HepG2 (cell line): Measurements from ENCODE around the gene RINL. TPM values are rescaled to one million over a fixed set of nuclear protein-coding genes. Genes with fewer than 3 reads are reported as not detected.

Source experiments
- HNF4G ChIP-seq, 2 experiments: sonication (generic) in 1 of 2; formaldehyde crosslinking in 1 of 2; IDR thresholded peaks; 2 replicates each; pipeline versions ENCODE4 v1.4.0 to v1.6.1; 2011 to 2020; ENCODE audit warnings: borderline replicate concordance in 2 of 2, low read depth in 2 of 2, mild to moderate bottlenecking in 2 of 2, low read length in 1 of 2, missing genetic modification reagents in 1 of 2, moderate library complexity in 1 of 2
- KLF12 ChIP-seq: sonication (generic); formaldehyde crosslinking; IDR thresholded peaks from 2 replicates; pipeline ENCODE4 v1.4.0; 2020; ENCODE audit warnings: missing genetic modification reagents, borderline replicate concordance
- MIXL1 ChIP-seq: IDR thresholded peaks from 2 replicates; pipeline ENCODE4 v1.6.1; 2016
- PHF20 ChIP-seq: sonication (generic); formaldehyde crosslinking; IDR thresholded peaks from 2 replicates; pipeline ENCODE4 v1.5.0; 2020; ENCODE audit warnings: mild to moderate bottlenecking, missing genetic modification reagents
- PHF21A ChIP-seq: sonication (generic); formaldehyde crosslinking; IDR thresholded peaks from 2 replicates; pipeline ENCODE4 v1.5.0; 2020; ENCODE audit warnings: mild to moderate bottlenecking, missing genetic modification reagents
- RELA ChIP-seq: sonication (generic); formaldehyde crosslinking; IDR thresholded peaks from 2 replicates; pipeline ENCODE4 v1.4.0; 2020; ENCODE audit warnings: missing genetic modification reagents
- SAFB2 ChIP-seq: sonication (generic); formaldehyde crosslinking; IDR thresholded peaks from 2 replicates; pipeline ENCODE4 v1.5.1; 2020; ENCODE audit warnings: missing genetic modification reagents, low read depth, mild to moderate bottlenecking, borderline replicate concordance
- TBX2 ChIP-seq: sonication (generic); formaldehyde crosslinking; IDR thresholded peaks from 2 replicates; pipeline ENCODE4 v1.5.0; 2020; ENCODE audit warnings: missing genetic modification reagents, mild to moderate bottlenecking, borderline replicate concordance
- ZC3H4 ChIP-seq: sonication (generic); formaldehyde crosslinking; IDR thresholded peaks from 2 replicates; pipeline ENCODE4 v1.4.0; 2020; ENCODE audit warnings: missing genetic modification reagents, borderline replicate concordance
- ZNF205 ChIP-seq: IDR thresholded peaks from 2 replicates; pipeline ENCODE4 v1.6.1; 2018; ENCODE audit warnings: missing biosample characterization, missing genetic modification reagents
- ZNF33A ChIP-seq: sonication (generic); formaldehyde crosslinking; IDR thresholded peaks from 2 replicates; pipeline ENCODE4 v1.5.1; 2020; ENCODE audit warnings: missing genetic modification reagents, mild to moderate bottlenecking, moderate library complexity, borderline replicate concordance
- ZSCAN29 ChIP-seq: sonication (generic); formaldehyde crosslinking; conservative IDR thresholded peaks from 2 replicates; pipeline ENCODE4 v1.4.0; 2020; ENCODE audit warnings: mild to moderate bottlenecking, missing genetic modification reagents
- polyA plus RNA-seq, 8 experiments: library from polyadenylated mRNA; depleted of rRNA in 3 of 8; stranded (reverse) in 7 of 8; unstranded in 1 of 8; fragments of >200 nt; fragmentation: Illumina TruSeq in 4 of 8; extraction: Trizol in 4 of 8; gene quantifications; 2 replicates each; pipeline versions ENCODE4 v1.2.1 to v1.2.3, GENCODE V29; 2011 to 2016; ENCODE audit warnings: low read depth in 4 of 8, missing spikeins in 1 of 8, mixed read lengths in 1 of 8; ENCODE audit not compliant: insufficient read depth in 1 of 8
- total RNA-seq, 5 experiments: library from RNA; depleted of rRNA; stranded (reverse); fragments of >200 nt; fragmentation: Illumina TruSeq; extraction: Trizol; gene quantifications; 2 replicates each; pipeline ENCODE4 v1.2.3, GENCODE V29; 2016; ENCODE audit warnings: low read depth in 1 of 5
- TF ChIP-seq, protein P1 (sequence below): IDR thresholded peaks from 2 replicates; pipeline ENCODE4 v1.6.1; 2016; ENCODE audit warnings: mild to moderate bottlenecking
- TF ChIP-seq, protein P2 (sequence below): sonication (generic); formaldehyde crosslinking; IDR thresholded peaks from 2 replicates; pipeline ENCODE4 v1.4.0; 2020; ENCODE audit warnings: missing genetic modification reagents
- TF ChIP-seq, protein P3 (sequence below): sonication (generic); formaldehyde crosslinking; IDR thresholded peaks from 2 replicates; pipeline ENCODE4 v1.5.0; 2020; ENCODE audit warnings: mild to moderate bottlenecking, missing genetic modification reagents
- TF ChIP-seq, protein P4 (sequence below): sonication (generic); formaldehyde crosslinking; IDR thresholded peaks from 2 replicates; pipeline ENCODE4 v1.5.0; 2020; ENCODE audit warnings: missing genetic modification reagents
- TF ChIP-seq, protein P5 (sequence below): sonication (generic); formaldehyde crosslinking; IDR thresholded peaks from 2 replicates; pipeline ENCODE4 v1.5.1; 2020; ENCODE audit warnings: missing genetic modification reagents, mild to moderate bottlenecking, borderline replicate concordance

Gene RINL
- total and polyA plus RNA-seq, 2 of the 13 experiments (the other 11 are each of a cell fraction or from before 2014, with no cell fraction given): 11.4 to 18.0 TPM

DNA sequence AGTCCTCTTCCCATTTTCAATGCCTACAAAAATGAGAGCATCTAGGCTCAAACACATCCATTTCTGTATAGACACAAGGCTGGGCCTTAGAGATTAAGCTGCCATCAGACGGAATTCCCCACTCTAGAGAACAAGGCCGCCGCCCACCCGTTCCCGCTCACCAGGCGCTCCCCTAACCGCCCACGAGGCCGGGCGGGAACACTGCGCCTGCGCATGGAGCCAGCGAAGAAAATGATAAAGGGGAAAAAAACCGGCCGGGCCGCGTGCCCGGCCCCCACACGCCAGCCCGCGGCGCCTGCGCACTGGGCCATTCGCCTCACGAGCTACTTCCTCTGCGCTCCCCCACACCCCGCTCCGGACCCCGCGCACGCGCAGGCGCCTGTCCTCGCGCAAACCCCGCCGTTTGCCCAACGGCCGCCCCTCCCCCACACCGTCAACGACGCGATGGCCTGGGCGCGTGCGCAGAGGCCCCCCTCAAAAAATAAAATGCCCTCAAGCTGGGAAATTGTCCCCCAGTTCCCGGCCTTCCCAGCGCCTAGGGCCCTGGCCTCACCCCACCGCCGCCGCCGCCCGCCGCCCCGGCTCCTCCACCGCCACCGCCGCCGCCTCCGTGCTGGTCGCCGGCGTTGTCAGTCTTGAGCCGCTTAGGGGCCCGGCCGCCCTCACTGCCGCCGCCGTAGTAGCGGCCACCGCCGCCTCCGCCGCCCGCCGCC, 28.8 kb downstream of the RINL start (continued):
- TF ChIP-seq ZC3H4 (CRISPR knock-in tag): no peak
- 0 out of 2 replicates have a peak, but pooled peaks have one; percentile 16 for TF ChIP-seq ZNF33A (CRISPR knock-in tag)
- no peak; the same call in none of the 2 replicates for TF ChIP-seq TBX2 (CRISPR knock-in tag)
- TF ChIP-seq ZNF205: 0 out of 2 replicates have a peak, but pooled peaks have one; percentile 37
- no peak for TF ChIP-seq ZSCAN29 (CRISPR knock-in tag)
- 0 out of 2 replicates have a peak, but pooled peaks have one; percentile 7 for TF ChIP-seq PHF20 (CRISPR knock-in tag)
- TF ChIP-seq, protein P1, sequence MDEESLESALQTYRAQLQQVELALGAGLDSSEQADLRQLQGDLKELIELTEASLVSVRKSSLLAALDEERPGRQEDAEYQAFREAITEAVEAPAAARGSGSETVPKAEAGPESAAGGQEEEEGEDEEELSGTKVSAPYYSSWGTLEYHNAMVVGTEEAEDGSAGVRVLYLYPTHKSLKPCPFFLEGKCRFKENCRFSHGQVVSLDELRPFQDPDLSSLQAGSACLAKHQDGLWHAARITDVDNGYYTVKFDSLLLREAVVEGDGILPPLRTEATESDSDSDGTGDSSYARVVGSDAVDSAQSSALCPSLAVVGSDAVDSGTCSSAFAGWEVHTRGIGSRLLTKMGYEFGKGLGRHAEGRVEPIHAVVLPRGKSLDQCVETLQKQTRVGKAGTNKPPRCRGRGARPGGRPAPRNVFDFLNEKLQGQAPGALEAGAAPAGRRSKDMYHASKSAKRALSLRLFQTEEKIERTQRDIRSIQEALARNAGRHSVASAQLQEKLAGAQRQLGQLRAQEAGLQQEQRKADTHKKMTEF: no peak
- no peak for TF ChIP-seq HNF4G (IDR thresholded peaks at IDR 0.05; ENCODE audit: borderline replicate concordance, low read depth, low read length)
- no peak for TF ChIP-seq HNF4G (CRISPR knock-in tag; IDR thresholded peaks at IDR 0.05; ENCODE audit: borderline replicate concordance, low read depth)
- TF ChIP-seq, protein P2, sequence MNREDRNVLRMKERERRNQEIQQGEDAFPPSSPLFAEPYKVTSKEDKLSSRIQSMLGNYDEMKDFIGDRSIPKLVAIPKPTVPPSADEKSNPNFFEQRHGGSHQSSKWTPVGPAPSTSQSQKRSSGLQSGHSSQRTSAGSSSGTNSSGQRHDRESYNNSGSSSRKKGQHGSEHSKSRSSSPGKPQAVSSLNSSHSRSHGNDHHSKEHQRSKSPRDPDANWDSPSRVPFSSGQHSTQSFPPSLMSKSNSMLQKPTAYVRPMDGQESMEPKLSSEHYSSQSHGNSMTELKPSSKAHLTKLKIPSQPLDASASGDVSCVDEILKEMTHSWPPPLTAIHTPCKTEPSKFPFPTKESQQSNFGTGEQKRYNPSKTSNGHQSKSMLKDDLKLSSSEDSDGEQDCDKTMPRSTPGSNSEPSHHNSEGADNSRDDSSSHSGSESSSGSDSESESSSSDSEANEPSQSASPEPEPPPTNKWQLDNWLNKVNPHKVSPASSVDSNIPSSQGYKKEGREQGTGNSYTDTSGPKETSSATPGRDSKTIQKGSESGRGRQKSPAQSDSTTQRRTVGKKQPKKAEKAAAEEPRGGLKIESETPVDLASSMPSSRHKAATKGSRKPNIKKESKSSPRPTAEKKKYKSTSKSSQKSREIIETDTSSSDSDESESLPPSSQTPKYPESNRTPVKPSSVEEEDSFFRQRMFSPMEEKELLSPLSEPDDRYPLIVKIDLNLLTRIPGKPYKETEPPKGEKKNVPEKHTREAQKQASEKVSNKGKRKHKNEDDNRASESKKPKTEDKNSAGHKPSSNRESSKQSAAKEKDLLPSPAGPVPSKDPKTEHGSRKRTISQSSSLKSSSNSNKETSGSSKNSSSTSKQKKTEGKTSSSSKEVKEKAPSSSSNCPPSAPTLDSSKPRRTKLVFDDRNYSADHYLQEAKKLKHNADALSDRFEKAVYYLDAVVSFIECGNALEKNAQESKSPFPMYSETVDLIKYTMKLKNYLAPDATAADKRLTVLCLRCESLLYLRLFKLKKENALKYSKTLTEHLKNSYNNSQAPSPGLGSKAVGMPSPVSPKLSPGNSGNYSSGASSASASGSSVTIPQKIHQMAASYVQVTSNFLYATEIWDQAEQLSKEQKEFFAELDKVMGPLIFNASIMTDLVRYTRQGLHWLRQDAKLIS (CRISPR knock-in tag): no peak; the same call in 1 of the 2 replicates
- TF ChIP-seq, protein P3, sequence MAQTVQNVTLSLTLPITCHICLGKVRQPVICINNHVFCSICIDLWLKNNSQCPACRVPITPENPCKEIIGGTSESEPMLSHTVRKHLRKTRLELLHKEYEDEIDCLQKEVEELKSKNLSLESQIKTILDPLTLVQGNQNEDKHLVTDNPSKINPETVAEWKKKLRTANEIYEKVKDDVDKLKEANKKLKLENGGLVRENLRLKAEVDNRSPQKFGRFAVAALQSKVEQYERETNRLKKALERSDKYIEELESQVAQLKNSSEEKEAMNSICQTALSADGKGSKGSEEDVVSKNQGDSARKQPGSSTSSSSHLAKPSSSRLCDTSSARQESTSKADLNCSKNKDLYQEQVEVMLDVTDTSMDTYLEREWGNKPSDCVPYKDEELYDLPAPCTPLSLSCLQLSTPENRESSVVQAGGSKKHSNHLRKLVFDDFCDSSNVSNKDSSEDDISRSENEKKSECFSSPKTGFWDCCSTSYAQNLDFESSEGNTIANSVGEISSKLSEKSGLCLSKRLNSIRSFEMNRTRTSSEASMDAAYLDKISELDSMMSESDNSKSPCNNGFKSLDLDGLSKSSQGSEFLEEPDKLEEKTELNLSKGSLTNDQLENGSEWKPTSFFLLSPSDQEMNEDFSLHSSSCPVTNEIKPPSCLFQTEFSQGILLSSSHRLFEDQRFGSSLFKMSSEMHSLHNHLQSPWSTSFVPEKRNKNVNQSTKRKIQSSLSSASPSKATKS (CRISPR knock-in tag): no peak
- no peak for TF ChIP-seq KLF12 (CRISPR knock-in tag)
- no peak; the same call in 1 of the 2 replicates for TF ChIP-seq MIXL1 (CRISPR knock-in tag)
- no peak for TF ChIP-seq SAFB2 (CRISPR knock-in tag)
- TF ChIP-seq, protein P4, sequence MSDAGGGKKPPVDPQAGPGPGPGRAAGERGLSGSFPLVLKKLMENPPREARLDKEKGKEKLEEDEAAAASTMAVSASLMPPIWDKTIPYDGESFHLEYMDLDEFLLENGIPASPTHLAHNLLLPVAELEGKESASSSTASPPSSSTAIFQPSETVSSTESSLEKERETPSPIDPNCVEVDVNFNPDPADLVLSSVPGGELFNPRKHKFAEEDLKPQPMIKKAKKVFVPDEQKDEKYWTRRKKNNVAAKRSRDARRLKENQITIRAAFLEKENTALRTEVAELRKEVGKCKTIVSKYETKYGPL (CRISPR knock-in tag): no peak
- TF ChIP-seq, protein P5, sequence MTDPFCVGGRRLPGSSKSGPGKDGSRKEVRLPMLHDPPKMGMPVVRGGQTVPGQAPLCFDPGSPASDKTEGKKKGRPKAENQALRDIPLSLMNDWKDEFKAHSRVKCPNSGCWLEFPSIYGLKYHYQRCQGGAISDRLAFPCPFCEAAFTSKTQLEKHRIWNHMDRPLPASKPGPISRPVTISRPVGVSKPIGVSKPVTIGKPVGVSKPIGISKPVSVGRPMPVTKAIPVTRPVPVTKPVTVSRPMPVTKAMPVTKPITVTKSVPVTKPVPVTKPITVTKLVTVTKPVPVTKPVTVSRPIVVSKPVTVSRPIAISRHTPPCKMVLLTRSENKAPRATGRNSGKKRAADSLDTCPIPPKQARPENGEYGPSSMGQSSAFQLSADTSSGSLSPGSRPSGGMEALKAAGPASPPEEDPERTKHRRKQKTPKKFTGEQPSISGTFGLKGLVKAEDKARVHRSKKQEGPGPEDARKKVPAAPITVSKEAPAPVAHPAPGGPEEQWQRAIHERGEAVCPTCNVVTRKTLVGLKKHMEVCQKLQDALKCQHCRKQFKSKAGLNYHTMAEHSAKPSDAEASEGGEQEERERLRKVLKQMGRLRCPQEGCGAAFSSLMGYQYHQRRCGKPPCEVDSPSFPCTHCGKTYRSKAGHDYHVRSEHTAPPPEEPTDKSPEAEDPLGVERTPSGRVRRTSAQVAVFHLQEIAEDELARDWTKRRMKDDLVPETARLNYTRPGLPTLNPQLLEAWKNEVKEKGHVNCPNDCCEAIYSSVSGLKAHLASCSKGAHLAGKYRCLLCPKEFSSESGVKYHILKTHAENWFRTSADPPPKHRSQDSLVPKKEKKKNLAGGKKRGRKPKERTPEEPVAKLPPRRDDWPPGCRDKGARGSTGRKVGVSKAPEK (CRISPR knock-in tag): no peak
- peak; percentile 65 for TF ChIP-seq PHF21A
- TF ChIP-seq RELA (CRISPR knock-in tag): no peak
